WTC11 (cell line): ENCODE results near the gene OBP2B. TPM values are rescaled to one million over a fixed set of nuclear protein-coding genes. Genes with fewer than 3 reads are reported as not detected.

Experiments used
- ATAC-seq: fragments of 200-7000 bp; cut with Tn5 transposase; 2 replicates; pipeline ENCODE4 v1.10.0; 2021; ENCODE audit warnings: mild to moderate bottlenecking, moderate library complexity
- CTCF ChIA-PET: fragments of 300-600 bp; sonication (Branson Sonifier 250); formaldehyde crosslinking; loops from one replicate; lab custom pipeline; 2021; ENCODE audit warnings: antibody characterized with exemption; lab: Charles Lee
- POLR2A ChIA-PET: fragments of 350-600 bp; sonication (Branson Sonifier 250); formaldehyde crosslinking; loops from one replicate; lab custom pipeline; 2021; ENCODE audit warnings: antibody characterized with exemption; lab: Charles Lee
- DNase-seq: peaks from one replicate; pipeline ENCODE4 v3.0.0; 2021; ENCODE audit warnings: low spot score
- H3K27ac Mint-ChIP-seq: 2 replicates; pipeline ENCODE4 v1.8.0; 2021; ENCODE audit warnings: mixed read lengths
- H3K27me3 Mint-ChIP-seq: 2 replicates; pipeline ENCODE4 v1.8.0; 2021; ENCODE audit warnings: low read depth, mild to moderate bottlenecking, moderate library complexity, mixed read lengths
- H3K36me3 Mint-ChIP-seq: 2 replicates; pipeline ENCODE4 v1.8.0; 2021; ENCODE audit warnings: mixed read lengths
- H3K4me1 Mint-ChIP-seq: 2 replicates; pipeline ENCODE4 v1.8.0; 2022; ENCODE audit warnings: mixed read lengths
- H3K4me3 Mint-ChIP-seq: 2 replicates; pipeline ENCODE4 v1.8.0; 2021; ENCODE audit warnings: mild to moderate bottlenecking, moderate library complexity, mixed read lengths
- H3K9me3 Mint-ChIP-seq: 2 replicates; pipeline ENCODE4 v1.8.0; 2021; ENCODE audit warnings: mixed read lengths
- ATF1 ChIP-seq: sonication (generic); formaldehyde crosslinking; IDR thresholded peaks from 2 replicates; pipeline ENCODE4 v1.8.1; 2023; ENCODE audit warnings: mild to moderate bottlenecking, moderate library complexity, missing genetic modification reagents
- ELF4 ChIP-seq: sonication (generic); formaldehyde crosslinking; IDR thresholded peaks from 2 replicates; pipeline ENCODE4 v1.8.1; 2022; ENCODE audit warnings: low read depth, mild to moderate bottlenecking, moderate library complexity, missing genetic modification reagents
- FOXJ3 ChIP-seq: sonication (generic); formaldehyde crosslinking; IDR thresholded peaks from 2 replicates; pipeline ENCODE4 v1.9.0; 2021; ENCODE audit warnings: missing genetic modification reagents, mild to moderate bottlenecking, borderline replicate concordance
- JAZF1 ChIP-seq: fragments of 250-450 bp; sonication (Bioruptor Pico); IDR thresholded peaks from 2 replicates; pipeline ENCODE4 v1.9.0; 2021; ENCODE audit warnings: moderate library complexity, mild to moderate bottlenecking, inconsistent platforms
- KAT7 ChIP-seq: sonication (generic); formaldehyde crosslinking; IDR thresholded peaks from 2 replicates; pipeline ENCODE4 v1.8.1; 2023; ENCODE audit warnings: missing genetic modification reagents, mild to moderate bottlenecking, borderline replicate concordance
- MXD4 ChIP-seq: fragments of 250-450 bp; sonication (Bioruptor Pico); IDR thresholded peaks from 2 replicates; pipeline ENCODE4 v1.8.0; 2021; ENCODE audit warnings: mild to moderate bottlenecking, moderate library complexity, borderline replicate concordance
- NR1H2 ChIP-seq: sonication (generic); formaldehyde crosslinking; IDR thresholded peaks from 2 replicates; pipeline ENCODE4 v1.9.0; 2021; ENCODE audit warnings: mild to moderate bottlenecking, moderate library complexity, missing genetic modification reagents
- OVOL2 ChIP-seq: fragments of 250-450 bp; sonication (Bioruptor Pico); IDR thresholded peaks from 2 replicates; pipeline ENCODE4 v1.9.0; 2021; ENCODE audit warnings: mild to moderate bottlenecking, borderline replicate concordance
- PRRX2 ChIP-seq: fragments of 250-450 bp; sonication (Bioruptor Pico); IDR thresholded peaks from 2 replicates; pipeline ENCODE4 v1.8.0; 2021; ENCODE audit warnings: mild to moderate bottlenecking
- RELA ChIP-seq: sonication (generic); formaldehyde crosslinking; IDR thresholded peaks from 2 replicates; pipeline ENCODE4 v1.8.1; 2022; ENCODE audit warnings: missing genetic modification reagents, mild to moderate bottlenecking, borderline replicate concordance
- RORB ChIP-seq: fragments of 250-450 bp; sonication (Bioruptor Pico); IDR thresholded peaks from 2 replicates; pipeline ENCODE4 v1.9.0; 2021; ENCODE audit warnings: mild to moderate bottlenecking
- SP1 ChIP-seq: sonication (generic); formaldehyde crosslinking; conservative IDR thresholded peaks from 2 replicates; pipeline ENCODE4 v1.8.1; 2022; ENCODE audit warnings: missing genetic modification reagents
- TCF7 ChIP-seq: sonication (generic); formaldehyde crosslinking; IDR thresholded peaks from 2 replicates; pipeline ENCODE4 v1.8.0; 2022; ENCODE audit warnings: mild to moderate bottlenecking, low read depth, missing genetic modification reagents, moderate library complexity
- total RNA-seq: library from RNA; stranded (reverse); gene quantifications from 3 replicates; pipeline ENCODE4 v1.2.3, GENCODE V29; 2021
- TF ChIP-seq, protein P1 (sequence below): sonication (generic); formaldehyde crosslinking; IDR thresholded peaks from 2 replicates; pipeline ENCODE4 v1.8.1; 2022; ENCODE audit warnings: low read depth, missing genetic modification reagents, borderline replicate concordance
- TF ChIP-seq, protein P2 (sequence below): sonication (generic); formaldehyde crosslinking; IDR thresholded peaks from 2 replicates; pipeline ENCODE4 v1.8.1; 2023; ENCODE audit warnings: mild to moderate bottlenecking, missing genetic modification reagents
- TF ChIP-seq, protein P3 (sequence below): sonication (generic); formaldehyde crosslinking; conservative IDR thresholded peaks from 2 replicates; pipeline ENCODE4 v1.8.1; 2022; ENCODE audit warnings: mild to moderate bottlenecking, missing genetic modification reagents
- TF ChIP-seq, protein P4 (sequence below): sonication (generic); formaldehyde crosslinking; IDR thresholded peaks from 2 replicates; pipeline ENCODE4 v1.8.0; 2022; ENCODE audit warnings: missing genetic modification reagents
- TF ChIP-seq, protein P5 (sequence below): sonication (generic); formaldehyde crosslinking; conservative IDR thresholded peaks from 2 replicates; pipeline ENCODE4 v1.8.1; 2023; ENCODE audit warnings: mild to moderate bottlenecking, low read depth, missing genetic modification reagents, moderate library complexity

The OBP2B gene
- total RNA-seq, 1 experiment from 2014 or later, result not detected

DNA sequence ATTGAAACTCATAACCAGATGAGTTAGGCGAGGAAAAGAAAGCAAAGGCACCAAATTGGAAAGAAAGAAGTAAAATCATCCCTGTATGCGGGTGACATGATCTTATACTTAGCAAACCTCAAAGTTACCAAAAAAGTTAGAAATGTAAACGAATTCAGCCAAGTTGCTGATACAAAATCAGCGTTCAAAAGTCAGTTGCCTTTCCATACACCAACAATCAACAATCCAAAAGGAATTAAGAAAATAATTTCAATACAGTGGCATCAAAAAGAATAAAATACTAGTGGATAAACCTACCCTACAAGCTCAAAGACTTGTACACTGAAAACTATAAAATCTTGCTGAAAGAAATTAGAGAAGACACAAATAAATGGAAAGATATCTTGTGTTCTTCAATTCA lies 14.5 kb downstream of the OBP2B start (continued):
- TF ChIP-seq, protein P1, sequence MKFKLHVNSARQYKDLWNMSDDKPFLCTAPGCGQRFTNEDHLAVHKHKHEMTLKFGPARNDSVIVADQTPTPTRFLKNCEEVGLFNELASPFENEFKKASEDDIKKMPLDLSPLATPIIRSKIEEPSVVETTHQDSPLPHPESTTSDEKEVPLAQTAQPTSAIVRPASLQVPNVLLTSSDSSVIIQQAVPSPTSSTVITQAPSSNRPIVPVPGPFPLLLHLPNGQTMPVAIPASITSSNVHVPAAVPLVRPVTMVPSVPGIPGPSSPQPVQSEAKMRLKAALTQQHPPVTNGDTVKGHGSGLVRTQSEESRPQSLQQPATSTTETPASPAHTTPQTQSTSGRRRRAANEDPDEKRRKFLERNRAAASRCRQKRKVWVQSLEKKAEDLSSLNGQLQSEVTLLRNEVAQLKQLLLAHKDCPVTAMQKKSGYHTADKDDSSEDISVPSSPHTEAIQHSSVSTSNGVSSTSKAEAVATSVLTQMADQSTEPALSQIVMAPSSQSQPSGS, result no peak
- no peak for TF ChIP-seq ELF4 (CRISPR knock-in tag)
- TF ChIP-seq FOXJ3, result no peak
- no peak for TF ChIP-seq RORB (CRISPR knock-in tag)
- no peak for TF ChIP-seq SP1 (CRISPR knock-in tag)
- no peak for TF ChIP-seq JAZF1 (CRISPR knock-in tag)
- no peak for TF ChIP-seq TCF7
- TF ChIP-seq RELA (CRISPR knock-in tag), result no peak
- no peak for TF ChIP-seq ATF1 (CRISPR knock-in tag)
- TF ChIP-seq, protein P2, sequence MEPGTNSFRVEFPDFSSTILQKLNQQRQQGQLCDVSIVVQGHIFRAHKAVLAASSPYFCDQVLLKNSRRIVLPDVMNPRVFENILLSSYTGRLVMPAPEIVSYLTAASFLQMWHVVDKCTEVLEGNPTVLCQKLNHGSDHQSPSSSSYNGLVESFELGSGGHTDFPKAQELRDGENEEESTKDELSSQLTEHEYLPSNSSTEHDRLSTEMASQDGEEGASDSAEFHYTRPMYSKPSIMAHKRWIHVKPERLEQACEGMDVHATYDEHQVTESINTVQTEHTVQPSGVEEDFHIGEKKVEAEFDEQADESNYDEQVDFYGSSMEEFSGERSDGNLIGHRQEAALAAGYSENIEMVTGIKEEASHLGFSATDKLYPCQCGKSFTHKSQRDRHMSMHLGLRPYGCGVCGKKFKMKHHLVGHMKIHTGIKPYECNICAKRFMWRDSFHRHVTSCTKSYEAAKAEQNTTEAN, result no peak
- no peak for TF ChIP-seq OVOL2 (CRISPR knock-in tag)
- TF ChIP-seq PRRX2 (CRISPR knock-in tag), result no peak
- TF ChIP-seq, protein P3, sequence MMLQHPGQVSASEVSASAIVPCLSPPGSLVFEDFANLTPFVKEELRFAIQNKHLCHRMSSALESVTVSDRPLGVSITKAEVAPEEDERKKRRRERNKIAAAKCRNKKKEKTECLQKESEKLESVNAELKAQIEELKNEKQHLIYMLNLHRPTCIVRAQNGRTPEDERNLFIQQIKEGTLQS (CRISPR knock-in tag), result no peak
- no peak for TF ChIP-seq KAT7 (CRISPR knock-in tag)
- TF ChIP-seq, protein P4, sequence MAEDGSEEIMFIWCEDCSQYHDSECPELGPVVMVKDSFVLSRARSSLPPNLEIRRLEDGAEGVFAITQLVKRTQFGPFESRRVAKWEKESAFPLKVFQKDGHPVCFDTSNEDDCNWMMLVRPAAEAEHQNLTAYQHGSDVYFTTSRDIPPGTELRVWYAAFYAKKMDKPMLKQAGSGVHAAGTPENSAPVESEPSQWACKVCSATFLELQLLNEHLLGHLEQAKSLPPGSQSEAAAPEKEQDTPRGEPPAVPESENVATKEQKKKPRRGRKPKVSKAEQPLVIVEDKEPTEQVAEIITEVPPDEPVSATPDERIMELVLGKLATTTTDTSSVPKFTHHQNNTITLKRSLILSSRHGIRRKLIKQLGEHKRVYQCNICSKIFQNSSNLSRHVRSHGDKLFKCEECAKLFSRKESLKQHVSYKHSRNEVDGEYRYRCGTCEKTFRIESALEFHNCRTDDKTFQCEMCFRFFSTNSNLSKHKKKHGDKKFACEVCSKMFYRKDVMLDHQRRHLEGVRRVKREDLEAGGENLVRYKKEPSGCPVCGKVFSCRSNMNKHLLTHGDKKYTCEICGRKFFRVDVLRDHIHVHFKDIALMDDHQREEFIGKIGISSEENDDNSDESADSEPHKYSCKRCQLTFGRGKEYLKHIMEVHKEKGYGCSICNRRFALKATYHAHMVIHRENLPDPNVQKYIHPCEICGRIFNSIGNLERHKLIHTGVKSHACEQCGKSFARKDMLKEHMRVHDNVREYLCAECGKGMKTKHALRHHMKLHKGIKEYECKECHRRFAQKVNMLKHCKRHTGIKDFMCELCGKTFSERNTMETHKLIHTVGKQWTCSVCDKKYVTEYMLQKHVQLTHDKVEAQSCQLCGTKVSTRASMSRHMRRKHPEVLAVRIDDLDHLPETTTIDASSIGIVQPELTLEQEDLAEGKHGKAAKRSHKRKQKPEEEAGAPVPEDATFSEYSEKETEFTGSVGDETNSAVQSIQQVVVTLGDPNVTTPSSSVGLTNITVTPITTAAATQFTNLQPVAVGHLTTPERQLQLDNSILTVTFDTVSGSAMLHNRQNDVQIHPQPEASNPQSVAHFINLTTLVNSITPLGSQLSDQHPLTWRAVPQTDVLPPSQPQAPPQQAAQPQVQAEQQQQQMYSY (CRISPR knock-in tag), result no peak

DNA sequence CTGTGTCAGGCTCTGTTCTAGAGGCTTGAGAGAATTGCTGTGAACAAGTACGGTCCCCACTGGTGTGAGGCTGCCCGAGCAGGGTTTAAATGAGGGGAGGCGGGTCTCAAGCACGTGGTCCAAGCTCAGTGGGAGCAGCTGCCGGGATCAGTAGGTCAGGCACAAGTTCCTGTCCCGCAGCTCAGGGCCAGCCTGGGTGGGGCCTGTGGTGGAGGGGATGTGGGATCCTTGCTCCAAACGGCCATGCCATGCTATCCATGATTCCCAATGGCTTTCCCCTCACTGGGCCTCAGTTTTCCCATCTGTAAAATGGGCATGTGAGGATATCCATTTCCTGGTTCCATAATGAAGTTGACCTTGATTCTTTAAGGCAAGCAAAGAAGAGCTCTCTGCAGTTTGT lies 17.1 kb downstream of the OBP2B start:
- DNase-seq, result no peak
- Mint-ChIP-seq H3K27me3 (peaks cover 49% of the 10 kb centered on the region), H3K4me3 (no peak overlapping the region), H3K4me1 (no peaks in the 10 kb centered on the region; the same call in 1 of the 2 replicates), H3K27ac (no peak overlapping the region), H3K9me3 (peaks cover 11% of the 10 kb centered on the region), H3K36me3 (no peaks in the 10 kb centered on the region)
- ATAC-seq, result no peak
- TF ChIP-seq KAT7 (CRISPR knock-in tag) (no peak), NR1H2 (CRISPR knock-in tag) (no peak), MXD4 (CRISPR knock-in tag) (no peak)
- TF ChIP-seq, protein P5, sequence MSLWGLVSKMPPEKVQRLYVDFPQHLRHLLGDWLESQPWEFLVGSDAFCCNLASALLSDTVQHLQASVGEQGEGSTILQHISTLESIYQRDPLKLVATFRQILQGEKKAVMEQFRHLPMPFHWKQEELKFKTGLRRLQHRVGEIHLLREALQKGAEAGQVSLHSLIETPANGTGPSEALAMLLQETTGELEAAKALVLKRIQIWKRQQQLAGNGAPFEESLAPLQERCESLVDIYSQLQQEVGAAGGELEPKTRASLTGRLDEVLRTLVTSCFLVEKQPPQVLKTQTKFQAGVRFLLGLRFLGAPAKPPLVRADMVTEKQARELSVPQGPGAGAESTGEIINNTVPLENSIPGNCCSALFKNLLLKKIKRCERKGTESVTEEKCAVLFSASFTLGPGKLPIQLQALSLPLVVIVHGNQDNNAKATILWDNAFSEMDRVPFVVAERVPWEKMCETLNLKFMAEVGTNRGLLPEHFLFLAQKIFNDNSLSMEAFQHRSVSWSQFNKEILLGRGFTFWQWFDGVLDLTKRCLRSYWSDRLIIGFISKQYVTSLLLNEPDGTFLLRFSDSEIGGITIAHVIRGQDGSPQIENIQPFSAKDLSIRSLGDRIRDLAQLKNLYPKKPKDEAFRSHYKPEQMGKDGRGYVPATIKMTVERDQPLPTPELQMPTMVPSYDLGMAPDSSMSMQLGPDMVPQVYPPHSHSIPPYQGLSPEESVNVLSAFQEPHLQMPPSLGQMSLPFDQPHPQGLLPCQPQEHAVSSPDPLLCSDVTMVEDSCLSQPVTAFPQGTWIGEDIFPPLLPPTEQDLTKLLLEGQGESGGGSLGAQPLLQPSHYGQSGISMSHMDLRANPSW, result no peak
- ChIA-PET CTCF (interaction anchor here (1.2 kb wide), 1 partner anchor 47 kb away, joined by 4 read pairs; no protein-coding TSS in a partner anchor), POLR2A (no interaction called here)
